Keratinocyte (primary cell): ENCODE results near the gene SLC44A3. TPM values are rescaled to one million over a fixed set of nuclear protein-coding genes. Genes with fewer than 3 reads are reported as not detected.

Experiments used
- DNase-seq: peaks from one replicate; pipeline ENCODE4 v3.0.0-alpha.2; 2011; ENCODE audit warnings: low read depth, missing footprints, low spot score
- FAIRE-seq: peaks from 2 replicates; lab custom pipeline; 2011; peaks lifted over from hg19 to GRCh38; lab: Jason Lieb, UNC
- H2AFZ ChIP-seq: 2 replicates; pipeline ENCODE4 v1.6.0; 2012; ENCODE audit warnings: low read length, control low read depth, inconsistent platforms; ENCODE audit not compliant: control insufficient read depth
- H3K27ac ChIP-seq: 2 replicates; pipeline ENCODE4 v1.5.1; 2011; ENCODE audit warnings: low read length; ENCODE audit not compliant: control insufficient read depth, insufficient read depth
- H3K27me3 ChIP-seq: 3 replicates; pipeline ENCODE4 v1.6.0; 2011; ENCODE audit warnings: low read length; ENCODE audit not compliant: control insufficient read depth, insufficient read depth; ENCODE audit errors: extremely low read depth
- H3K36me3 ChIP-seq, 2 experiments: 2 replicates in 1 of 2; 3 replicates in 1 of 2; pipeline ENCODE4 v1.5.1; 2011; ENCODE audit warnings: low read length in 2 of 2, mild to moderate bottlenecking in 1 of 2; ENCODE audit not compliant: control insufficient read depth in 2 of 2, insufficient read depth in 2 of 2; ENCODE audit errors: extremely low read depth in 1 of 2
- H3K4me1 ChIP-seq: 3 replicates; pipeline ENCODE4 v1.5.1; 2011; ENCODE audit warnings: low read length; ENCODE audit not compliant: control insufficient read depth, insufficient read depth; ENCODE audit errors: extremely low read depth
- H3K4me2 ChIP-seq: 3 replicates; pipeline ENCODE4 v1.6.0; 2011; ENCODE audit warnings: low read depth, low read length; ENCODE audit not compliant: control insufficient read depth, insufficient read depth; ENCODE audit errors: extremely low read depth
- H3K4me3 ChIP-seq, 3 experiments: fragments of 200-600 bp in 1 of 3; sonication (generic) in 1 of 3; 2 replicates in 2 of 3; 3 replicates in 1 of 3; pipeline ENCODE4 v1.5.1; 2011 to 2016; ENCODE audit warnings: low read length in 3 of 3, mild to moderate bottlenecking in 3 of 3, control low read depth in 2 of 3, inconsistent platforms in 1 of 3, low read depth in 1 of 3, mixed read lengths in 1 of 3, mixed run types in 1 of 3, moderate library complexity in 1 of 3; ENCODE audit not compliant: control insufficient read depth in 2 of 3, insufficient read depth in 2 of 3; ENCODE audit errors: extremely low read depth in 1 of 3
- H3K79me2 ChIP-seq: 2 replicates; pipeline ENCODE4 v1.6.0; 2012; ENCODE audit warnings: low read length; ENCODE audit not compliant: control insufficient read depth, insufficient read depth
- H3K9ac ChIP-seq: 3 replicates; pipeline ENCODE4 v1.6.0; 2011; ENCODE audit warnings: low read length; ENCODE audit not compliant: control insufficient read depth, insufficient read depth; ENCODE audit errors: extremely low read depth
- H3K9me1 ChIP-seq: 3 replicates; pipeline ENCODE4 v1.6.0; 2011; ENCODE audit warnings: low read length; ENCODE audit not compliant: control insufficient read depth, insufficient read depth; ENCODE audit errors: extremely low read depth
- H3K9me3 ChIP-seq: 2 replicates; pipeline ENCODE4 v1.5.1; 2012; ENCODE audit warnings: low read depth, low read length; ENCODE audit not compliant: control insufficient read depth
- H4K20me1 ChIP-seq: 3 replicates; pipeline ENCODE4 v1.6.0; 2011; ENCODE audit warnings: low read length; ENCODE audit not compliant: control insufficient read depth, insufficient read depth; ENCODE audit errors: extremely low read depth
- CTCF ChIP-seq, 3 experiments: IDR thresholded peaks in 1 of 3; conservative IDR thresholded peaks in 1 of 3; optimal IDR thresholded peaks in 1 of 3; 2 replicates in 2 of 3; 3 replicates in 1 of 3; pipeline versions ENCODE3 to v1.5.1; 2011; ENCODE audit warnings: low read length in 3 of 3, mild to moderate bottlenecking in 3 of 3, moderate library complexity in 2 of 3, control low read depth in 1 of 3, inconsistent platforms in 1 of 3; ENCODE audit not compliant: insufficient read depth in 2 of 3; ENCODE audit errors: extremely low read depth in 1 of 3
- EZH2 ChIP-seq: IDR thresholded peaks from one replicate; pipeline ENCODE4 v1.6.1; 2012; ENCODE audit warnings: inconsistent platforms, mild to moderate bottlenecking, low read length, moderate library complexity
- dilution Hi-C: fragments of 300-500 bp; cut with MboI; formaldehyde crosslinking; loops from one replicate; pipeline ENCODE4 v1.7.0; 2020; ENCODE audit warnings: low sequenced_read_pairs; ENCODE audit not compliant: extremely low pct_ligation_motif_present
- polyA plus RNA-seq, 5 experiments: library from polyadenylated mRNA; depleted of rRNA in 3 of 5; stranded (reverse) in 3 of 5; stranded (forward) in 1 of 5; unstranded in 1 of 5; fragments of >200 nt; gene quantifications; 1 replicate in 1 of 5; 2 replicates in 3 of 5; 3 replicates in 1 of 5; pipeline versions ENCODE4 v1.2.1 to v1.2.3, GENCODE V29; 2011 to 2012; ENCODE audit warnings: missing spikeins in 2 of 5, low read depth in 1 of 5, low replicate concordance in 1 of 5

Gene SLC44A3
- polyA plus RNA-seq, 1 donor (not counting 4 experiments of a cell fraction or from before 2014, with no cell fraction given), result 7.3 TPM

GRCh38 chr1:94883691-94884090 is 63.5 kb downstream of the SLC44A3 start:
- no peak for DNase-seq
- Histone ChIP-seq H2AFZ (peak overlapping the region; percentile 18), H3K4me2 (peak overlapping the region; percentile 38), H3K9ac (no peak overlapping the region), H3K27me3 (no peaks in the 10 kb centered on the region), H3K4me1 (no peaks in the 10 kb centered on the region), H3K79me2 (no peaks in the 10 kb centered on the region), H3K9me3 (no peaks in the 10 kb centered on the region), H3K36me3 (no peaks in the 10 kb centered on the region), H3K4me3 (no peak overlapping the region), H4K20me1 (no peaks in the 10 kb centered on the region), H3K9me1 (no peaks in the 10 kb centered on the region), H3K27ac (no peak overlapping the region)
- no peak for FAIRE-seq
- dilution Hi-C loops, result no loop called here
- TF ChIP-seq CTCF (optimal IDR thresholded peaks at IDR 0.05 in 1 of 3, IDR thresholded peaks at IDR 0.05 in 1 of 3, conservative IDR thresholded peaks at IDR 0.05 in 1 of 3; ENCODE audit: extremely low read depth in 1 of 3, insufficient read depth in 2 of 3, low read length in 3 of 3) (no peak), EZH2 (no peak)

GRCh38 chr1:94884106-94884505 is 63.9 kb downstream of the SLC44A3 start:
- no peaks in the 10 kb centered on the region for H3K4me1 ChIP-seq
- H3K9ac ChIP-seq, result no peak overlapping the region
- TF ChIP-seq EZH2 (no peak), CTCF (optimal IDR thresholded peaks at IDR 0.05 in 1 of 3, IDR thresholded peaks at IDR 0.05 in 1 of 3, conservative IDR thresholded peaks at IDR 0.05 in 1 of 3; ENCODE audit: extremely low read depth in 1 of 3, insufficient read depth in 2 of 3, low read length in 3 of 3) (no peak)
- H3K9me3 ChIP-seq, result no peaks in the 10 kb centered on the region
- H2AFZ ChIP-seq, result no peak overlapping the region
- H3K27me3 ChIP-seq, result no peaks in the 10 kb centered on the region
- H3K4me3 ChIP-seq, result no peak overlapping the region
- DNase-seq (no peak), FAIRE-seq (no peak)
- no peaks in the 10 kb centered on the region for H4K20me1 ChIP-seq
- no peak overlapping the region for H3K27ac ChIP-seq
- no peaks in the 10 kb centered on the region for H3K36me3 ChIP-seq
- no peaks in the 10 kb centered on the region for H3K9me1 ChIP-seq
- dilution Hi-C loops, result no loop called here
- no peak overlapping the region for H3K4me2 ChIP-seq
- H3K79me2 ChIP-seq, result no peaks in the 10 kb centered on the region
